Measurements from ENCODE around the gene HPCAL1. TPM values are rescaled to one million over a fixed set of nuclear protein-coding genes. Genes with fewer than 3 reads are reported as not detected.

HPCAL1 gene
- total and polyA plus RNA-seq, 10 of the 15 experiments (the other 5 are each of a cell fraction or from before 2014, with no cell fraction given) = 0.40 to 12.8 (median 7.9) TPM

DNA sequence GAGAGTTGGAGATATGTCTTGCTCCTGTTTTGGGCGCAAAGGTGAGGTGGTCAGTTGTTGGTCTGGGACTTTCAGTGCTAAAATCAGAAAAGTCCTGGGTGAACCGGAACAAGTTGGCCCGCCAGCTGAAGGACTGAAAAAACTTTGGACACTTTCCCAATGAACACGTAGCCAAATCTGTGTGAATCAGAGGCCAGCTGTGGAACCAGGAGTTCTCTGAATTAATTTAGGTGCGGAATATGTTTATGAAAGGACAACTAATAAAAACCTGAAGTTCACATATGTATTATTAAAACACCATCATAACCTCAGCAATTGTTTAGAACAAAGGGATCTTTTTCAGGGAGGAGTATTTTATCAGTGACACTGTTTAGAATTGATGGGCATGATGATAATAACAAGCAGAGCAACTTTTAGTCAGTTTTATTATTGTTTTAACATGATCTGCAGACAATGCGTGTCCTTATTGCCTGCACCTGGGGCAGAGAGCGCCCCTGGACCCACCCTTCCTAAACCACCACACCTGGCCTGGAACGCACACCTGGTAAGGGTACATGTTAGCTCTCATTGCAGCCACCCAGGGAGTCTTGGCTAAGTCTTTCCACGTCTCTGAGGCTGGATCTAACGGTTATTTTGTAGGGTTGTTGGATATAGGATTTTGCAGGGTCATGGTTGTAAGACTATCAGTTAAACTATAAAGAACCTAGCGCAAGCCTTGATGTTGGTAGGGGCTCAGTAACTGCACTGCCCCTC, 155.3 kb downstream of the HPCAL1 start:
- Histone ChIP-seq H2AFZ (ENCODE audit: control insufficient read depth, low read depth, low read length) (no peak overlapping the region), H3K4me2 (ENCODE audit: control insufficient read depth, insufficient read depth) (no peak overlapping the region), H3K4me3 (no peak overlapping the region), H4K20me1 (ENCODE audit: control insufficient read depth, insufficient read depth) (no peaks in the 10 kb centered on the region), H3K9me3 (replicated peaks; ENCODE audit: control insufficient read depth, insufficient read depth, low read length) (no peaks in the 10 kb centered on the region), H3K9ac (ENCODE audit: control insufficient read depth, insufficient read depth, low read length) (no peak overlapping the region), H3K27me3 (replicated peaks in 1 of 2; ENCODE audit: control insufficient read depth in 2 of 2, insufficient read depth in 2 of 2, low read length in 1 of 2) (no peaks in the 10 kb centered on the region), H3K27ac (ENCODE audit: control insufficient read depth, insufficient read depth) (no peak overlapping the region), H3K79me2 (ENCODE audit: control insufficient read depth, insufficient read depth, low read length) (no peaks in the 10 kb centered on the region), H3K4me1 (ENCODE audit: control insufficient read depth, insufficient read depth, low read length) (no peaks in the 10 kb centered on the region), H3K36me3 (ENCODE audit: control insufficient read depth in 2 of 2, insufficient read depth in 2 of 2, low read length in 1 of 2) (no peaks in the 10 kb centered on the region)
- intact Hi-C loops (cut with micrococcal nuclease; ENCODE audit: unreplicated experiment) (no loop called here), in situ Hi-C loops (cut with MboI) (no loop called here)
- SMC1A ChIA-PET (ENCODE audit: uncharacterized antibody, unreplicated experiment) = no interaction called here
- RAD21 ChIA-PET (ENCODE audit: unreplicated experiment) = no interaction called here
- POLR2A ChIA-PET = no interaction called here
- CTCF ChIA-PET = no interaction called here
- DNase-seq (ENCODE audit: low read depth, low spot score) (no peak), FAIRE-seq (no peak), ATAC-seq (no peak)
- WGBS (ENCODE audit: insufficient coverage, insufficient replicate concordance, low lambda C conversion rate, missing lambda C conversion rate) = 62% methylated on average over 11 of the region's 11 CpGs
- no TSS peak for BruUV-seq (replicated peaks)
- TF ChIP-seq NFYB (IDR thresholded peaks at IDR 0.05; ENCODE audit: insufficient read depth, low read depth, low read length) = no peak
- TF ChIP-seq HDGF (IDR thresholded peaks at IDR 0.05) = no peak
- TF ChIP-seq, protein P1, sequence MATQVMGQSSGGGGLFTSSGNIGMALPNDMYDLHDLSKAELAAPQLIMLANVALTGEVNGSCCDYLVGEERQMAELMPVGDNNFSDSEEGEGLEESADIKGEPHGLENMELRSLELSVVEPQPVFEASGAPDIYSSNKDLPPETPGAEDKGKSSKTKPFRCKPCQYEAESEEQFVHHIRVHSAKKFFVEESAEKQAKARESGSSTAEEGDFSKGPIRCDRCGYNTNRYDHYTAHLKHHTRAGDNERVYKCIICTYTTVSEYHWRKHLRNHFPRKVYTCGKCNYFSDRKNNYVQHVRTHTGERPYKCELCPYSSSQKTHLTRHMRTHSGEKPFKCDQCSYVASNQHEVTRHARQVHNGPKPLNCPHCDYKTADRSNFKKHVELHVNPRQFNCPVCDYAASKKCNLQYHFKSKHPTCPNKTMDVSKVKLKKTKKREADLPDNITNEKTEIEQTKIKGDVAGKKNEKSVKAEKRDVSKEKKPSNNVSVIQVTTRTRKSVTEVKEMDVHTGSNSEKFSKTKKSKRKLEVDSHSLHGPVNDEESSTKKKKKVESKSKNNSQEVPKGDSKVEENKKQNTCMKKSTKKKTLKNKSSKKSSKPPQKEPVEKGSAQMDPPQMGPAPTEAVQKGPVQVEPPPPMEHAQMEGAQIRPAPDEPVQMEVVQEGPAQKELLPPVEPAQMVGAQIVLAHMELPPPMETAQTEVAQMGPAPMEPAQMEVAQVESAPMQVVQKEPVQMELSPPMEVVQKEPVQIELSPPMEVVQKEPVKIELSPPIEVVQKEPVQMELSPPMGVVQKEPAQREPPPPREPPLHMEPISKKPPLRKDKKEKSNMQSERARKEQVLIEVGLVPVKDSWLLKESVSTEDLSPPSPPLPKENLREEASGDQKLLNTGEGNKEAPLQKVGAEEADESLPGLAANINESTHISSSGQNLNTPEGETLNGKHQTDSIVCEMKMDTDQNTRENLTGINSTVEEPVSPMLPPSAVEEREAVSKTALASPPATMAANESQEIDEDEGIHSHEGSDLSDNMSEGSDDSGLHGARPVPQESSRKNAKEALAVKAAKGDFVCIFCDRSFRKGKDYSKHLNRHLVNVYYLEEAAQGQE (IDR thresholded peaks at IDR 0.05; ENCODE audit: low read depth, low read length) = no peak
- TF ChIP-seq, protein P2, sequence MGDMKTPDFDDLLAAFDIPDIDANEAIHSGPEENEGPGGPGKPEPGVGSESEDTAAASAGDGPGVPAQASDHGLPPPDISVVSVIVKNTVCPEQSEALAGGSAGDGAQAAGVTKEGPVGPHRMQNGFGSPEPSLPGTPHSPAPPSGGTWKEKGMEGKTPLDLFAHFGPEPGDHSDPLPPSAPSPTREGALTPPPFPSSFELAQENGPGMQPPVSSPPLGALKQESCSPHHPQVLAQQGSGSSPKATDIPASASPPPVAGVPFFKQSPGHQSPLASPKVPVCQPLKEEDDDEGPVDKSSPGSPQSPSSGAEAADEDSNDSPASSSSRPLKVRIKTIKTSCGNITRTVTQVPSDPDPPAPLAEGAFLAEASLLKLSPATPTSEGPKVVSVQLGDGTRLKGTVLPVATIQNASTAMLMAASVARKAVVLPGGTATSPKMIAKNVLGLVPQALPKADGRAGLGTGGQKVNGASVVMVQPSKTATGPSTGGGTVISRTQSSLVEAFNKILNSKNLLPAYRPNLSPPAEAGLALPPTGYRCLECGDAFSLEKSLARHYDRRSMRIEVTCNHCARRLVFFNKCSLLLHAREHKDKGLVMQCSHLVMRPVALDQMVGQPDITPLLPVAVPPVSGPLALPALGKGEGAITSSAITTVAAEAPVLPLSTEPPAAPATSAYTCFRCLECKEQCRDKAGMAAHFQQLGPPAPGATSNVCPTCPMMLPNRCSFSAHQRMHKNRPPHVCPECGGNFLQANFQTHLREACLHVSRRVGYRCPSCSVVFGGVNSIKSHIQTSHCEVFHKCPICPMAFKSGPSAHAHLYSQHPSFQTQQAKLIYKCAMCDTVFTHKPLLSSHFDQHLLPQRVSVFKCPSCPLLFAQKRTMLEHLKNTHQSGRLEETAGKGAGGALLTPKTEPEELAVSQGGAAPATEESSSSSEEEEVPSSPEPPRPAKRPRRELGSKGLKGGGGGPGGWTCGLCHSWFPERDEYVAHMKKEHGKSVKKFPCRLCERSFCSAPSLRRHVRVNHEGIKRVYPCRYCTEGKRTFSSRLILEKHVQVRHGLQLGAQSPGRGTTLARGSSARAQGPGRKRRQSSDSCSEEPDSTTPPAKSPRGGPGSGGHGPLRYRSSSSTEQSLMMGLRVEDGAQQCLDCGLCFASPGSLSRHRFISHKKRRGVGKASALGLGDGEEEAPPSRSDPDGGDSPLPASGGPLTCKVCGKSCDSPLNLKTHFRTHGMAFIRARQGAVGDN (IDR thresholded peaks at IDR 0.05) = no peak
- TF ChIP-seq CEBPB (IDR thresholded peaks at IDR 0.05; ENCODE audit: borderline replicate concordance in 1 of 2, low read depth in 2 of 2, low read length in 2 of 2) = no peak
- TF ChIP-seq ATF7 (IDR thresholded peaks at IDR 0.05; ENCODE audit: low read depth) = no peak
- TF ChIP-seq KLF5 (IDR thresholded peaks at IDR 0.05; ENCODE audit: partially characterized antibody) = no peak
- TF ChIP-seq CBX3 (IDR thresholded peaks at IDR 0.05; ENCODE audit: borderline replicate concordance, low read depth) = no peak
- TF ChIP-seq, protein P3, sequence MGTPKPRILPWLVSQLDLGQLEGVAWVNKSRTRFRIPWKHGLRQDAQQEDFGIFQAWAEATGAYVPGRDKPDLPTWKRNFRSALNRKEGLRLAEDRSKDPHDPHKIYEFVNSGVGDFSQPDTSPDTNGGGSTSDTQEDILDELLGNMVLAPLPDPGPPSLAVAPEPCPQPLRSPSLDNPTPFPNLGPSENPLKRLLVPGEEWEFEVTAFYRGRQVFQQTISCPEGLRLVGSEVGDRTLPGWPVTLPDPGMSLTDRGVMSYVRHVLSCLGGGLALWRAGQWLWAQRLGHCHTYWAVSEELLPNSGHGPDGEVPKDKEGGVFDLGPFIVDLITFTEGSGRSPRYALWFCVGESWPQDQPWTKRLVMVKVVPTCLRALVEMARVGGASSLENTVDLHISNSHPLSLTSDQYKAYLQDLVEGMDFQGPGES (IDR thresholded peaks at IDR 0.05) = no peak
- TF ChIP-seq, protein P4, sequence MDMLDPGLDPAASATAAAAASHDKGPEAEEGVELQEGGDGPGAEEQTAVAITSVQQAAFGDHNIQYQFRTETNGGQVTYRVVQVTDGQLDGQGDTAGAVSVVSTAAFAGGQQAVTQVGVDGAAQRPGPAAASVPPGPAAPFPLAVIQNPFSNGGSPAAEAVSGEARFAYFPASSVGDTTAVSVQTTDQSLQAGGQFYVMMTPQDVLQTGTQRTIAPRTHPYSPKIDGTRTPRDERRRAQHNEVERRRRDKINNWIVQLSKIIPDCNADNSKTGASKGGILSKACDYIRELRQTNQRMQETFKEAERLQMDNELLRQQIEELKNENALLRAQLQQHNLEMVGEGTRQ (IDR thresholded peaks at IDR 0.05; ENCODE audit: borderline replicate concordance, low read depth, low read length) = no peak
- no peak for TF ChIP-seq ASH2L (IDR thresholded peaks at IDR 0.05; ENCODE audit: borderline replicate concordance, low read depth)
- no peak for TF ChIP-seq STAT1 (conservative IDR thresholded peaks at IDR 0.05)
- TF ChIP-seq SUZ12 (IDR thresholded peaks at IDR 0.05; ENCODE audit: unreplicated experiment) = no peak
- no peak for TF ChIP-seq POU2F2 (IDR thresholded peaks at IDR 0.05; ENCODE audit: borderline replicate concordance, low read depth, low read length)
- no peak for TF ChIP-seq CBFB (IDR thresholded peaks at IDR 0.05; ENCODE audit: low read depth)
- no peak for TF ChIP-seq POLR2A (IDR thresholded peaks at IDR 0.05; ENCODE audit: low read depth, low read length)
